ELR (cell line): Measurements from ENCODE around the gene GGCX.

Experiments
- DNase-seq: peaks from one replicate; pipeline ENCODE4 v3.0.0-alpha.2; 2015; ENCODE audit warnings: low read depth

The GGCX gene

DNA sequence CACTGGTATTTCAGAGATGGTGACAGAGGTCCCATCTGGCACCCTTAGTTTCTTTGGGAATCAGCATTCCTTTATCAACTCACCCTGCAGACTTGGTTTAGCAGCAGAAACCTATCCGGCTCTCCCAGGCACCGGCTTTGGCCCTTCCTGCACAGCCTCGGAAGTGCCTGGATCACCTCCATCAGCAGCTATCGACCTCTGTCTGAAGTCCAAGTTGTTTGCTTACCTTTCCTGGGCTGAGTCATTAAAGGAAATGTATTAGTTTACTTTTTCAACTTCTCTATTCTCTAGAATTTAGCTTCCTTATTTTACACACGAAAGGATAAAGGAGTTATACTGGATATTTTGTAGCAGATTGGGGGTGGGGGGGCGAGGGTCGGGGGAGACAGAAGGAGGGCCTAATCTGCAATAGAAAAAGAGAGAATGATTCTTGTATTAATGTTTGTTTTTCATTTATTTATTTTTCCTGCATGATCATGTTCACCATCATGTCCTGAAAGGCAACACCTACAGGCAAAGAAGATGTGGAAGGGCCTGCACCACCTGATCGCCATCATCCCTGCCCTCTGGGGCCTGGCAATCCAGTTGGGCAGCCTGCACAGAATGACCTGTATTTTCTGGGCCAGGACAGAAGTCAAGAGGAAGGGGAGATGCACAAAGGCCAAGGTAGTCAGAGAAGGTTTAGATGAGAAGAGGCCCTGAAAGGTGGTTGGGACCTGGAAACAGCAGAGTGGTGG is 44.5 kb downstream of the GGCX start:
- DNase-seq = peak; percentile 32

DNA sequence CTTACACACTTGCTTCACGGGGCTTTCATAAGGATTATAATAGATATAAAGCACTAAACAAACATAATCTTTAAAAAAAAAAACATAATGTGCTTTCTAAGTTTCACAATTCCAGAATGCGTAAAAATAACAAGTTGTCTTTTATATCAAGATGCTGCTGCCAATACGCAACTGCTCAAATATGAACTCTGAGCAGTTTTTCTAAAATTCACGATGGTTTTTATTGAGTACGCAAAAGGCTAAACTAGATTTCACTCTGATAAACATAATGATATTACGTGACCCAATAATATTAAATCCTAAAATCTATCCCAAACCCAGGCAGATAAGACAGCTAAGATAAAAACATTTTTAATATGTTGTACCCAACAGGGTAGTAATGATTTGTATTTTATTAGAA is 47.0 kb downstream of the GGCX start:
- no peak for DNase-seq

GRCh38 chr2:85511008-85511811 is 50.1 kb downstream of the GGCX start:
- DNase-seq = no peak

DNA sequence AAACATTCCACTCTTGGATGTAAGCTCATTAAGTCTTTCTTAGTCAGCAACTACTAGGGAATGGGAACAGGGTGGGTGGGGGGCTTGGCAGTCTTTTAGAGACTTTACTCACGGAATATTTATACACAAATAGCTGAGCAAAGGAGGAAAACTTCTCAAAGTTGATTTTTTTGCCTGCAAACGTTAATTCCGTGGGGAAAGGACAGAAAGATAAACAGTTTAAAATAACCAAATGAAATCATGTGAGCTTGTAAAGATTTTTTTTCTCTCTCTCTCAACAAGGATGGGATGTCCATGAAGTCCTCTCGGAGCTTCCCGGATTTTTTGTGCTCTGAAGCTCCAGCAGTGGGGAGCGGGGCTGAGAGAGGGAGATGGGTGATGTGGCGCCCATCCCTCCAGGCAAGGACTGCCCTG is 54.5 kb downstream of the GGCX start:
- no peak for DNase-seq

- DNase-seq = no peak
Observed at GRCh38 chr2:85505551-85506238, 55.6 kb downstream of the GGCX start.

DNA sequence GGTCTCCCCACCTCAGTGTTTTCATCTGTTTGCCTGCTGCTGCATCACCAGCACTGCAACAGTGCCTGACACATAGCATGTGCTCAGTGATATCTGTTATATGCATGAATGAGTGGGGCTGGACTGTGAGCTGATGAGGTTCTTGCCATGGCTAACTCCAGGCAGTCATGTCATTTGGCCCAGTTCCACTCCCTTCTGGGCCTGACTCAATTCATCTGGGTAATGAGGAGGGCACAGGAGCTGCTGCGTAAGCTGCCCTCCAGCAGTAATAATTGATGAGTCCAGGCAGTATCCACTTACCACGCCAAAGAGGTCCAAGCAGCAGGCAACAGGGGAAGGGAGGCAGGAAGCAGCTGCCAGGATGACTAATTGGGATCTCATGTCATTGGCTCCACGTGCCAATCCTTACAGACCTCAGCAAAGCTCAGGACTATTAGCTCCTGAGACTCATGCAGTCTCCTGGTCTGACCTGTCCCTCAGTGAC is 56.5 kb downstream of the GGCX start:
- DNase-seq = peak; percentile 99

DNA sequence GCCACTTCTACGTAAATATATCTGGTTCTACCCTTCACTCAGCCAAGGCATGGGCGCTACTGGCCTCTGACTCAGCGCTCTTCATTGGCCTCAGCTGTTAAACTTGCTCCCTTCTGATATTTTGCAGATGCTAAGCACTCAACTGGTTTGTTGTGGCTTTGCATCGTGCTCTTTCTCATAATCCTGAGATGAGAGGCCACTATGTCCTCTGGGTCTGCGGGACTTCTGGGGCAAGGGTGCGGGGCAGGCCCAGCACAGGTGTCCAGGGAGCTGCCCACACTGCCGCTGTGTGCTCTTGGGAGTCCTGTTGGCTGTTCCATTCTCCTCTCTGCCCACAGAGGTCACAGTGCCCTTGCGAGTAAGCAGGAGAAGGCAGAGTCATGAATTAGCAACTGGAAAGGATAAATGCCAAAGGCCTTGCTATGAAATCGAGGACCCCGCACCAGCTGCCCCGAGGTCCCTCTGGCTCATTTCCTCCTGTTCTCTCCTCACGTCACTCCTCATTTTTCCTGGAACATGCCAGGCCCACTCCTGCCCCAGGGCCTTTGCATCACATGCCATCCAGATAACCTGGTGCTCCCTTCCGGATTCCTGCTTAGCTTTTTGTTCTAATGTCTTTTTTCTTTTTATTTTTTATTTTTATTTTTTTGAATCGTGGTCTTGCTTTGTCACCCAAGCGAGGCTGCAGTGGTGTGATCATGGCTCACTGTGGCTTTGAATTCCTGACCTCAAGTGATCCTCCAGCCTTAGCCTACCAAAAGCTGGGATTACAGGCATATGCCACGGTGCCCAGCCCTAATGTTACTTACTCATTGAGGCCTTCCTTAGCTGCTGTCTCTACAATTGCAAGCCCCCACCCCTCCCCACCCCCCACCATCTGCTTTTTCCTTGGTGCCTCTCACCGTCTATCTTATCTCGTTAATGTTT is 57.2 kb downstream of the GGCX start:
- peak; percentile 74 for DNase-seq

GRCh38 chr2:85503168-85503850 is 58.0 kb downstream of the GGCX start:
- DNase-seq = no peak

GRCh38 chr2:85502720-85503119 is 58.6 kb downstream of the GGCX start:
- no peak for DNase-seq

DNA sequence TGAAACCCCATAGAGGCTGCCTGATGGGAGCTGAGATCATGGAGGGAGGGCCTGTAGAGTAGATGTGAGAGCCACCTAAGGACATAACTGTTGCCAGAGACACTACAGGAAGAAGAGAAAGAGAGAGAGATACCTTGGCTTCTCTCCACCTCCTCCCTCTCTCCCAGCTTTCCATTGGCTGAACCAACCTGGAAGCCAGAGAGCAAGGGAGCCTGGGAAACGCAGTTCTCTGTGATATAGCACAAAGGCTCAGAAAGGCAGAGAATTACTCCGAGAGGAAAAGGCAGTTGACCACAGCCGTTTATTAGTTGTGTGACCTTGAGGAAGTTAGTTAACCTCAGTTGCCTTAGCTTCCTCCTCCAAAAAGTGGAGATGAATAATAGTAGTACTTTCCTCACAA is 60.0 kb downstream of the GGCX start:
- peak; percentile 62 for DNase-seq

- DNase-seq = no peak
Observed at GRCh38 chr2:85497944-85498630, 63.2 kb downstream of the GGCX start.

GRCh38 chr2:85496436-85496835 is 64.9 kb downstream of the GGCX start:
- DNase-seq = no peak
